WTC11 (cell line): ENCODE measurements around the gene TMEM63B. TPM values are rescaled to one million over a fixed set of nuclear protein-coding genes. Genes with fewer than 3 reads are reported as not detected.

Experiments used
- ATAC-seq: fragments of 200-7000 bp; cut with Tn5 transposase; 2 replicates; pipeline ENCODE4 v1.10.0; 2021; ENCODE audit warnings: mild to moderate bottlenecking, moderate library complexity
- CTCF ChIA-PET: fragments of 300-600 bp; sonication (Branson Sonifier 250); formaldehyde crosslinking; loops from one replicate; lab custom pipeline; 2021; ENCODE audit warnings: antibody characterized with exemption; lab: Charles Lee
- POLR2A ChIA-PET: fragments of 350-600 bp; sonication (Branson Sonifier 250); formaldehyde crosslinking; loops from one replicate; lab custom pipeline; 2021; ENCODE audit warnings: antibody characterized with exemption; lab: Charles Lee
- DNase-seq: peaks from one replicate; pipeline ENCODE4 v3.0.0; 2021; ENCODE audit warnings: low spot score
- H3K27ac Mint-ChIP-seq: 2 replicates; pipeline ENCODE4 v1.8.0; 2021; ENCODE audit warnings: mixed read lengths
- H3K27me3 Mint-ChIP-seq: 2 replicates; pipeline ENCODE4 v1.8.0; 2021; ENCODE audit warnings: low read depth, mild to moderate bottlenecking, moderate library complexity, mixed read lengths
- H3K36me3 Mint-ChIP-seq: 2 replicates; pipeline ENCODE4 v1.8.0; 2021; ENCODE audit warnings: mixed read lengths
- H3K4me1 Mint-ChIP-seq: 2 replicates; pipeline ENCODE4 v1.8.0; 2022; ENCODE audit warnings: mixed read lengths
- H3K4me3 Mint-ChIP-seq: 2 replicates; pipeline ENCODE4 v1.8.0; 2021; ENCODE audit warnings: mild to moderate bottlenecking, moderate library complexity, mixed read lengths
- H3K9me3 Mint-ChIP-seq: 2 replicates; pipeline ENCODE4 v1.8.0; 2021; ENCODE audit warnings: mixed read lengths
- E2F1 ChIP-seq: sonication (generic); formaldehyde crosslinking; IDR thresholded peaks from 2 replicates; pipeline ENCODE4 v1.8.0; 2022; ENCODE audit warnings: mild to moderate bottlenecking, missing genetic modification reagents
- ERG ChIP-seq: fragments of 250-450 bp; sonication (Bioruptor Pico); IDR thresholded peaks from 2 replicates; pipeline ENCODE4 v1.8.0; 2021; ENCODE audit warnings: mild to moderate bottlenecking
- ETV6 ChIP-seq: sonication (generic); formaldehyde crosslinking; IDR thresholded peaks from 2 replicates; pipeline ENCODE4 v1.8.1; 2022; ENCODE audit warnings: mild to moderate bottlenecking, missing genetic modification reagents
- GABPB1 ChIP-seq: sonication (generic); formaldehyde crosslinking; IDR thresholded peaks from 2 replicates; pipeline ENCODE4 v1.8.1; 2023; ENCODE audit warnings: mild to moderate bottlenecking, missing genetic modification reagents
- NR3C1 ChIP-seq: sonication (generic); formaldehyde crosslinking; conservative IDR thresholded peaks from 2 replicates; pipeline ENCODE4 v1.8.1; 2023; ENCODE audit warnings: low read depth, mild to moderate bottlenecking, missing genetic modification reagents
- RELA ChIP-seq: sonication (generic); formaldehyde crosslinking; IDR thresholded peaks from 2 replicates; pipeline ENCODE4 v1.8.1; 2022; ENCODE audit warnings: missing genetic modification reagents, mild to moderate bottlenecking, borderline replicate concordance
- SOX15 ChIP-seq: fragments of 250-450 bp; sonication (Bioruptor Pico); IDR thresholded peaks from 2 replicates; pipeline ENCODE4 v1.9.0; 2021; ENCODE audit warnings: mild to moderate bottlenecking
- TCF7 ChIP-seq: sonication (generic); formaldehyde crosslinking; IDR thresholded peaks from 2 replicates; pipeline ENCODE4 v1.8.0; 2022; ENCODE audit warnings: mild to moderate bottlenecking, low read depth, missing genetic modification reagents, moderate library complexity
- TP53 ChIP-seq: sonication (generic); formaldehyde crosslinking; IDR thresholded peaks from 2 replicates; pipeline ENCODE4 v1.8.1; 2023; ENCODE audit warnings: mild to moderate bottlenecking, missing genetic modification reagents
- ZBTB21 ChIP-seq: sonication (generic); formaldehyde crosslinking; IDR thresholded peaks from 2 replicates; pipeline ENCODE4 v1.8.1; 2023; ENCODE audit warnings: mild to moderate bottlenecking, missing genetic modification reagents, borderline replicate concordance
- ZBTB43 ChIP-seq: sonication (generic); formaldehyde crosslinking; IDR thresholded peaks from 2 replicates; pipeline ENCODE4 v1.8.1; 2023; ENCODE audit warnings: mild to moderate bottlenecking, missing genetic modification reagents
- ZMAT4 ChIP-seq: fragments of 250-450 bp; sonication (Bioruptor Pico); IDR thresholded peaks from 2 replicates; pipeline ENCODE4 v1.9.0; 2021; ENCODE audit warnings: mild to moderate bottlenecking
- ZNF423 ChIP-seq: fragments of 250-450 bp; sonication (Bioruptor Pico); IDR thresholded peaks from 2 replicates; pipeline ENCODE4 v2.1.2; 2022; ENCODE audit warnings: mild to moderate bottlenecking, moderate library complexity
- ZSCAN18 ChIP-seq: fragments of 250-450 bp; sonication (Bioruptor Pico); IDR thresholded peaks from 2 replicates; pipeline ENCODE4 v2.1.2; 2022; ENCODE audit warnings: mild to moderate bottlenecking, moderate library complexity
- total RNA-seq: library from RNA; stranded (reverse); gene quantifications from 3 replicates; pipeline ENCODE4 v1.2.3, GENCODE V29; 2021

TMEM63B gene
- total RNA-seq, 1 experiment from 2014 or later, result 72.8 TPM

- TF ChIP-seq RELA (CRISPR knock-in tag) (no peak), SOX15 (CRISPR knock-in tag) (no peak), ZMAT4 (CRISPR knock-in tag) (no peak), ZNF423 (peak; percentile 51; the same call in 1 of the 2 replicates)
Measured at GRCh38 chr6:44202972-44203750, 75.8 kb downstream of the TMEM63B start (continued).

- ChIA-PET POLR2A (interaction anchor here (0.9 to 1.9 kb wide), 3 partner anchors 13 to 20 kb away, joined by 4 to 9 read pairs (median 4); partner anchors contain the start of genes MYMX and SLC29A1), CTCF (interaction anchor here (1.3 to 3.7 kb wide), 4 partner anchors 11 to 32 kb away, joined by 4 to 20 read pairs (median 10); partner anchors contain the start of gene SLC29A1)
- H3K4me1 Mint-ChIP-seq, result peaks cover 66% of the 10 kb centered on the region
- ATAC-seq (no peak), DNase-seq (no peak)
- TF ChIP-seq GABPB1 (CRISPR knock-in tag), result no peak
- no peak for TF ChIP-seq TP53
- no peak for TF ChIP-seq ZBTB21 (CRISPR knock-in tag)
- no peak for TF ChIP-seq ZBTB43
- TF ChIP-seq NR3C1 (CRISPR knock-in tag), result no peak
- no peak for TF ChIP-seq ZSCAN18
- no peak for TF ChIP-seq ETV6
- TF ChIP-seq TCF7 (CRISPR knock-in tag), result no peak
- no peak for TF ChIP-seq E2F1 (CRISPR knock-in tag)
- TF ChIP-seq ERG, result no peak
- TF ChIP-seq SOX15 (CRISPR knock-in tag), result no peak
- no peaks in the 10 kb centered on the region for H3K9me3 Mint-ChIP-seq
- peaks cover 5% of the 10 kb centered on the region; the same call in 1 of the 2 replicates for H3K27me3 Mint-ChIP-seq
- no peaks in the 10 kb centered on the region for H3K36me3 Mint-ChIP-seq
- H3K27ac Mint-ChIP-seq, result peak overlapping the region; percentile 65; the same call in 1 of the 2 replicates
- H3K4me3 Mint-ChIP-seq, result no peak overlapping the region
Measured at GRCh38 chr6:44203955-44204354, 76.6 kb downstream of the TMEM63B start.

Other genes starting within 250 kb of the TMEM63B start
- 70.0 to 74.2 TPM (median 74.2 TPM) in 3 replicates for gene MRPL14, start 102 bp upstream of the TMEM63B start, total RNA-seq
- gene CAPN11, start 31.3 kb downstream of the TMEM63B start, total RNA-seq, result 2.3 to 3.3 TPM (median 3.2 TPM) in 3 replicates
- gene MYMX, start 89.4 kb downstream of the TMEM63B start, total RNA-seq, result 3.9 to 7.5 TPM (median 6.4 TPM) in 3 replicates
- 131 to 139 TPM (median 132 TPM) in 3 replicates for gene SLC29A1, start 96.0 kb downstream of the TMEM63B start, total RNA-seq
- gene HSP90AB1, start 119.5 kb downstream of the TMEM63B start, total RNA-seq, result 2,159 to 2,172 TPM (median 2,171 TPM) in 3 replicates
- 28.9 to 36.7 TPM (median 30.8 TPM) in 3 replicates for gene SLC35B2, start 130.0 kb downstream of the TMEM63B start, total RNA-seq
- 8.3 to 10.4 TPM (median 10.3 TPM) in 3 replicates for gene NFKBIE, start 138.0 kb downstream of the TMEM63B start, total RNA-seq
- 5.5 to 5.6 TPM (median 5.5 TPM) in 3 replicates for gene TMEM151B, start 142.9 kb downstream of the TMEM63B start, total RNA-seq
- 26.8 to 29.7 TPM (median 28.9 TPM) in 3 replicates for gene AARS2, start 185.8 kb downstream of the TMEM63B start, total RNA-seq
- not detected in 3 replicates for gene SPATS1, start 215.1 kb downstream of the TMEM63B start, total RNA-seq